Activated naive CD8-positive, alpha-beta T cell treated with anti-CD3 and anti-CD28 coated beads, Interleukin-2, amount 50 U/mL, for 24 hours (primary cell): ENCODE data around the gene TACR2.

ENCODE experiments used
- ATAC-seq: fragments of 150-1000 bp; cut with Tn5 transposase; one replicate; pipeline ENCODE4 v1.10.0; 2021
- DNase-seq: peaks from one replicate; pipeline ENCODE4 v3.0.0; 2021
- H3K27ac Mint-ChIP-seq: one replicate; pipeline ENCODE4 v1.8.0; 2021; ENCODE audit warnings: mild to moderate bottlenecking, mixed read lengths
- H3K27me3 Mint-ChIP-seq: one replicate; pipeline ENCODE4 v1.8.0; 2021; ENCODE audit warnings: mixed read lengths
- H3K36me3 Mint-ChIP-seq: one replicate; pipeline ENCODE4 v1.8.0; 2021; ENCODE audit warnings: low read depth, mixed read lengths
- H3K4me1 Mint-ChIP-seq: one replicate; pipeline ENCODE4 v1.8.0; 2021; ENCODE audit warnings: mixed read lengths
- H3K4me3 Mint-ChIP-seq: one replicate; pipeline ENCODE4 v1.8.0; 2021; ENCODE audit warnings: mild to moderate bottlenecking, moderate library complexity, mixed read lengths
- H3K9me3 Mint-ChIP-seq: one replicate; pipeline ENCODE4 v1.8.0; 2021; ENCODE audit warnings: mixed read lengths

TACR2 gene

DNA sequence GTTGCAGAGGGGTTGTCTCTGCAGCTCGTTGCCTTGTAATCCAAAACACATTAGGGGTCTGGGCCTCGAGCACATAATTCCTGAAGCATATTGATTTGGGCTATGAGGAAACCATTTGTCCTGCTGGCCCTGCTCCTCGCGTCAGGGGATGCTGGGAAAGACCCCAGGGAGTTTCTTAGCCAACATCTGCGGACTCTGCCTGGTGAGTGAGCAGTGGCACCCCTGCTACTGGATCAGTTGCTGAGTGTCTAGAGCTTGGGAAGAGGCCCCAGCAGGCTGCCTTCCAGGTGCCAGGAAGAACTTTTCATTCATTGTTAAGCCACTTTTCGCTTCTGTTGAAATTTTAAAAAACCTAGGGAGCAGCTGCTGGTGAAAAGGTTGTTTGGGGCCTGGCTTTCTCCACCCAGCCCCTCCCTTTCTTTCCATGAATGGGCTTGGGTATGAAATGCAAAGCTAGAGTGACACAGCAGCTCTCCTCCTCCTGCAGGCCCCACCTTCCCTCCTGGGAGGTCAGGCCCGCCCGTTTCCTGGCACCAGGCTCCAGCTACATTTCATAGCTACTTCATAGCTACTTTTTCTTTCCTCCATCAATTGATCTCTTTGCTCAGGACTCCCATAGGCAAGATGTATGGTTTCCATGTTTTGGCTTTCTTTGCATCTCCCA lies 26.8 kb downstream of the TACR2 start:
- Mint-ChIP-seq H3K36me3 (peaks cover 61% of the 10 kb centered on the region), H3K27ac (no peak overlapping the region), H3K9me3 (no peaks in the 10 kb centered on the region), H3K4me3 (no peak overlapping the region), H3K4me1 (peaks cover 7% of the 10 kb centered on the region), H3K27me3 (no peaks in the 10 kb centered on the region)
- peak; percentile 27 for ATAC-seq
- no peak for DNase-seq

GRCh38 chr10:69388488-69388887 lies 28.2 kb downstream of the TACR2 start:
- ATAC-seq: no peak

GRCh38 chr10:69387500-69387899 lies 29.2 kb downstream of the TACR2 start:
- H3K27me3 Mint-ChIP-seq: no peaks in the 10 kb centered on the region
- H3K4me1 Mint-ChIP-seq: peaks cover 6% of the 10 kb centered on the region
- H3K9me3 Mint-ChIP-seq: no peaks in the 10 kb centered on the region
- no peak overlapping the region for H3K4me3 Mint-ChIP-seq
- peaks cover 64% of the 10 kb centered on the region for H3K36me3 Mint-ChIP-seq
- ATAC-seq (no peak), DNase-seq (no peak)
- H3K27ac Mint-ChIP-seq: no peak overlapping the region

More at GRCh38 chr10:69388488-69388887, 28.2 kb downstream of the TACR2 start:
- DNase-seq: no peak
- no peak overlapping the region for H3K27ac Mint-ChIP-seq
- H3K4me3 Mint-ChIP-seq: no peak overlapping the region
- H3K4me1 Mint-ChIP-seq: peaks cover 7% of the 10 kb centered on the region
- H3K27me3 Mint-ChIP-seq: no peaks in the 10 kb centered on the region
- H3K36me3 Mint-ChIP-seq: peaks cover 61% of the 10 kb centered on the region
- H3K9me3 Mint-ChIP-seq: no peaks in the 10 kb centered on the region

- Mint-ChIP-seq H3K27ac (no peak overlapping the region), H3K27me3 (no peaks in the 10 kb centered on the region), H3K4me1 (no peaks in the 10 kb centered on the region), H3K4me3 (no peak overlapping the region), H3K36me3 (peaks cover 62% of the 10 kb centered on the region), H3K9me3 (no peaks in the 10 kb centered on the region)
- DNase-seq (no peak), ATAC-seq (no peak)
Measured at GRCh38 chr10:69385454-69386350, 31.0 kb downstream of the TACR2 start.

- peaks cover 66% of the 10 kb centered on the region for H3K36me3 Mint-ChIP-seq
- H3K9me3 Mint-ChIP-seq: no peaks in the 10 kb centered on the region
- no peak overlapping the region for H3K27ac Mint-ChIP-seq
- no peaks in the 10 kb centered on the region for H3K4me1 Mint-ChIP-seq
- DNase-seq: no peak
- no peak for ATAC-seq
- H3K27me3 Mint-ChIP-seq: no peaks in the 10 kb centered on the region
- no peak overlapping the region for H3K4me3 Mint-ChIP-seq
Measured at GRCh38 chr10:69384320-69384719, 32.4 kb downstream of the TACR2 start.

- no peak for DNase-seq
- Mint-ChIP-seq H3K36me3 (peaks cover 66% of the 10 kb centered on the region), H3K27me3 (no peaks in the 10 kb centered on the region), H3K27ac (no peak overlapping the region), H3K9me3 (no peaks in the 10 kb centered on the region), H3K4me3 (no peak overlapping the region), H3K4me1 (no peaks in the 10 kb centered on the region)
- ATAC-seq: no peak
Measured at GRCh38 chr10:69383558-69383957, 33.2 kb downstream of the TACR2 start.

DNA sequence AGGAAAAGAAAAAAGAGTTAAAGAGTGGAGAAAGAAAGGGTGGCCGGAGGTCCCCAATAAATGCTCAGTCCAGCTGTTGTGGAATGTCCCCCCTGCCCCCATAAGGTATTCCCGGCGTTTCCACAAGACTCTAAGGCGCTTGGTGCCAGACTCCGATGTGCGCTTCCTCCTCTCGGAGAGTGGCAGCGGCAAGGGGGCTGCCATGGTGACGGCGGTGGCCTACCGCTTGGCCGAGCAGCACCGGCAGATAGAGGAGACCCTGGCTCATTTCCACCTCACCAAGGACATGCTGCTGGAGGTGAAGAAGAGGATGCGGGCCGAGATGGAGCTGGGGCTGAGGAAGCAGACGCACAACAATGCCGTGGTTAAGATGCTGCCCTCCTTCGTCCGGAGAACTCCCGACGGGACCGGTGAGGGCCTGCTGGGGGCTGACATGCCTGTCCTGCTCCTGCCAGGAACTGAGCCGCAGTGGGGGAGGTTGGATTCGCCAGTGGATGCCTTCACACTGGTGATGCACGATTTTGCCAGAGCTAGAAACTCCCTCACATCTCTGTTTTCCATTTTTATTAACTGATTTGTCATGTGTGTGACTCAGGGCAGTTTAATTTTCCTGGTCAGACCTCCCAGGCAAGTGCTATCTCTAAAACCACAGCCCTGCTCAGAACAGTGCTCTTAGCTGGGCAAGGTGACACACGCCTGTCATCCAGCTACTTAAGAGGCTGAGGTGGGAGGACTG lies 34.2 kb downstream of the TACR2 start:
- ATAC-seq: no peak
- no peaks in the 10 kb centered on the region for H3K27me3 Mint-ChIP-seq
- H3K36me3 Mint-ChIP-seq: peaks cover 63% of the 10 kb centered on the region
- no peaks in the 10 kb centered on the region for H3K9me3 Mint-ChIP-seq
- no peaks in the 10 kb centered on the region for H3K4me1 Mint-ChIP-seq
- H3K4me3 Mint-ChIP-seq: no peak overlapping the region
- no peak overlapping the region for H3K27ac Mint-ChIP-seq
- DNase-seq: no peak

DNA sequence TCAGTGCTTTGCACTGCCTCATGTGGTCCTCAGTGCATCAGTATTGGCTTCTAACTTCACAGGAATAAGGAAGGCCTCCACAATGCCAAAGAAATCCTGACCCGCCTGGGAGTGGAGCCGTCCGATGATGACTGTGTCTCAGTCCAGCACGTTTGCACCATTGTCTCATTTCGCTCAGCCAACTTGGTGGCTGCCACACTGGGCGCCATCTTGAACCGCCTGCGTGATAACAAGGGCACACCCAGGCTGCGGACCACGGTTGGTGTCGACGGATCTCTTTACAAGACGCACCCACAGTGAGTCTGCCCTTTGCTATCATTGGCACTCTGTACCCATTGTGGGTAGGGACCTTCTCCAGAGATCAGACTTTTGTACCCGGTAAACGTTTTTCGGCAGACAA lies 36.9 kb downstream of the TACR2 start:
- DNase-seq (no peak), ATAC-seq (no peak)
- H3K27me3 Mint-ChIP-seq: no peaks in the 10 kb centered on the region
- no peak overlapping the region for H3K27ac Mint-ChIP-seq
- no peak overlapping the region for H3K4me3 Mint-ChIP-seq
- H3K36me3 Mint-ChIP-seq: peaks cover 54% of the 10 kb centered on the region
- no peaks in the 10 kb centered on the region for H3K9me3 Mint-ChIP-seq
- no peaks in the 10 kb centered on the region for H3K4me1 Mint-ChIP-seq

DNA sequence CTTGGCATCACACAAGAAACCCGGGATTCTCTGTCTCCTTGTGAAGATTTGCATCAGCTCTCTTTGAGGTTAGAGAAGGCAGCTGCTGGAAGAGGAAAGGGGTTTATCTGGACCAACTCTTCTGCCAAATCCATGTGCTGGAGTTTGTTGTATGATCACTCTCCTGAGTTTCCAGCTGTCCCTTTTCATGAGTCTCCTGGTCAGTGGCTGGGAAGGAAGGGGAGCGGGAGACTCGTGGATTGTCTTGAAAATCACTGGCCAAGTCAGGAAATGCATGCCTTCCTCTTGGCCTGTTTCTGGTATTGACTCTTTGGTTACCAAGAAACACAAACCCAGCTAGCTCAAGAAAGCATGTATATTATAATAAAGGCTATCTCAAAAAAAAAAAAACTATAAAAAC lies 38.8 kb downstream of the TACR2 start:
- Mint-ChIP-seq H3K4me1 (peaks cover 6% of the 10 kb centered on the region), H3K27ac (no peak overlapping the region), H3K36me3 (peaks cover 46% of the 10 kb centered on the region), H3K4me3 (no peak overlapping the region), H3K27me3 (no peaks in the 10 kb centered on the region), H3K9me3 (no peaks in the 10 kb centered on the region)
- DNase-seq (no peak), ATAC-seq (no peak)

GRCh38 chr10:69377191-69377590 lies 39.5 kb downstream of the TACR2 start:
- Mint-ChIP-seq H3K9me3 (no peaks in the 10 kb centered on the region), H3K4me1 (peaks cover 8% of the 10 kb centered on the region), H3K27me3 (no peaks in the 10 kb centered on the region), H3K4me3 (no peak overlapping the region), H3K27ac (no peak overlapping the region), H3K36me3 (peaks cover 43% of the 10 kb centered on the region)
- DNase-seq: no peak
- ATAC-seq: no peak

- DNase-seq: no peak
- Mint-ChIP-seq H3K36me3 (peaks cover 44% of the 10 kb centered on the region), H3K27me3 (no peaks in the 10 kb centered on the region), H3K4me1 (peaks cover 8% of the 10 kb centered on the region), H3K27ac (no peak overlapping the region), H3K9me3 (no peaks in the 10 kb centered on the region), H3K4me3 (no peak overlapping the region)
- ATAC-seq: no peak
Measured at GRCh38 chr10:69376662-69377061, 40.1 kb downstream of the TACR2 start.

- Mint-ChIP-seq H3K9me3 (no peaks in the 10 kb centered on the region), H3K36me3 (peaks cover 55% of the 10 kb centered on the region), H3K27me3 (no peaks in the 10 kb centered on the region), H3K4me1 (peaks cover 8% of the 10 kb centered on the region), H3K27ac (peak overlapping the region; percentile 56), H3K4me3 (no peak overlapping the region)
- DNase-seq (no peak), ATAC-seq (no peak)
Measured at GRCh38 chr10:69375307-69376151, 41.2 kb downstream of the TACR2 start.

DNA sequence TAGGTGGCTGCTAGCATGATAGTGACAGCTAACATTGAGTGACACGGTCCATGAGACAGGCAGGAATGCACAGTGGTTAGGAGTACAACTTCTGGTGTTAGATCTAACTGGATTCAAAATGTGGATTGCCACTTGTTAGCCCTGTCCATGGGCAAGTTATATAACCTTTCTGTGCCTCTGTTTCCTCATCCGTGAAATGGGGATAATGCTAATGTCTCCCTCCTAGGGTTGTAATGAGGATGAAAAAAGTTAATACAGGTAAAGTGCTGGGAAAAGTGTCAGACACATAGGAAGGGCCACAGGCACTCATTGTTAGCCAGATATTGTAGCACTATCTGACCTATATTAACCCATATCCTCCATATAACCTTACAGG lies 41.8 kb downstream of the TACR2 start:
- no peaks in the 10 kb centered on the region for H3K27me3 Mint-ChIP-seq
- H3K36me3 Mint-ChIP-seq: peaks cover 57% of the 10 kb centered on the region
- H3K27ac Mint-ChIP-seq: no peak overlapping the region
- ATAC-seq (no peak), DNase-seq (no peak)
- H3K9me3 Mint-ChIP-seq: no peaks in the 10 kb centered on the region
- H3K4me1 Mint-ChIP-seq: peaks cover 8% of the 10 kb centered on the region
- H3K4me3 Mint-ChIP-seq: no peak overlapping the region

DNA sequence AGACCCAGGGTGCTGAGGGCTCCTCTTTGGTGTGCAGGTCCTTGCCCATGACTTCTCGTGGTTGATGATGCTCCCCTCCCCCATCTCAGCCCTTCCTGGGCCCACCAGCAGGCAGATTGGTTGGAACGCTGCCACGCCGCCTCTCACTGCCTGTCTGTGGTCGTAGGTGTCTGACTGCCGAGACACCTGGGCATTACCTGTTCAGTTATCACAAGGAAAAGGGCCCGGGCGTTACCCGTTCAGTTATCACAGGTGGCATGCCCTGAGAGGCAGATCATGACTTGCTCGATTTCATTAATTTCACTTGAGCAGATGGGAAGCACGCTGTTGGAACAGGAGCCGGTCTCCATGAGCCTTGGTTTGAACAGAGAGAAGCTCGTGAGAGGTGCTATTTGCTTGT lies 42.5 kb downstream of the TACR2 start:
- Mint-ChIP-seq H3K27ac (peak overlapping the region; percentile 57), H3K4me3 (no peak overlapping the region), H3K9me3 (no peaks in the 10 kb centered on the region), H3K4me1 (peaks cover 8% of the 10 kb centered on the region), H3K36me3 (peaks cover 58% of the 10 kb centered on the region), H3K27me3 (no peaks in the 10 kb centered on the region)
- DNase-seq: no peak
- no peak for ATAC-seq
